ENCODE measurements around the gene SIX2. TPM values are rescaled to one million over a fixed set of nuclear protein-coding genes. Genes with fewer than 3 reads are reported as not detected.

SIX2 gene
- total RNA-seq, 3 donors from 2014 or later = 0.98 to 3.5 (median 1.5) TPM

GRCh38 chr2:45013229-45014015 lies 4.2 kb upstream of the SIX2 start:
- Histone ChIP-seq H3K36me3 (no peaks in the 10 kb centered on the region), H3K4me3 (peak overlapping the region; percentile 42 to 68 (median 44)), H3K27ac (no peak overlapping the region), H3K27me3 (peaks cover 2 to 55% of the 10 kb centered on the region in 2 donors), H3K4me1 (peaks cover 6 to 10% of the 10 kb centered on the region in 2 donors), H3K9me3 (no peaks in the 10 kb centered on the region)
- no peak for DNase-seq (ENCODE audit: low spot score in 2 of 2)
- no peak for TF ChIP-seq CTCF (IDR thresholded peaks at IDR 0.05)
- no peak for TF ChIP-seq POLR2AphosphoS5 (IDR thresholded peaks at IDR 0.05)
- TF ChIP-seq POLR2A (IDR thresholded peaks at IDR 0.05) = no peak
- intact Hi-C loops (cut with DNase I; ENCODE audit: low total_unique reads) = no loop called here

DNA sequence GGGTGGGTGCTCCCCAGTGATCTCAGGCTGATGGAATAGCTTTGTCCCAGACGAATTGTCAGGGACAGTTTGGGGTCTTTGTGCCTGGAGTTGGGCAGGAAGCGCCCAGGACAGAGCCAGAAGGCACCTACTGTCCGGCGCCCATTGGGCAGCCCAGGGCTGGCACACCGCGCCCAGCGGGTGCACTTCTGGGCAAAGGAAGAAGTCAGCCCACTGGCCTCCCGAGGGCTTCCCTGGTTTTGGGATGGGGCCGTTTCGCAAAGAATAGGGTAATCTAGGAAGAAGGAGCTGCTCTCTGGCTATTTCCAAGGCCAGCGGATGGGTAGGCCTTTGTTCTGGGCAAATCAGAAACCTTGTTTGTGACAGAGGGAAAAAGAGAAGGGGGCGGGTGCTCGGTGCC lies 3.5 kb upstream of the SIX2 start:
- no peak for TF ChIP-seq CTCF (IDR thresholded peaks at IDR 0.05)
- TF ChIP-seq POLR2AphosphoS5 (IDR thresholded peaks at IDR 0.05) = no peak
- no peak for TF ChIP-seq POLR2A (IDR thresholded peaks at IDR 0.05)
- DNase-seq (ENCODE audit: low spot score in 2 of 2) = no peak
- H3K4me3 ChIP-seq = no peak overlapping the region

DNA sequence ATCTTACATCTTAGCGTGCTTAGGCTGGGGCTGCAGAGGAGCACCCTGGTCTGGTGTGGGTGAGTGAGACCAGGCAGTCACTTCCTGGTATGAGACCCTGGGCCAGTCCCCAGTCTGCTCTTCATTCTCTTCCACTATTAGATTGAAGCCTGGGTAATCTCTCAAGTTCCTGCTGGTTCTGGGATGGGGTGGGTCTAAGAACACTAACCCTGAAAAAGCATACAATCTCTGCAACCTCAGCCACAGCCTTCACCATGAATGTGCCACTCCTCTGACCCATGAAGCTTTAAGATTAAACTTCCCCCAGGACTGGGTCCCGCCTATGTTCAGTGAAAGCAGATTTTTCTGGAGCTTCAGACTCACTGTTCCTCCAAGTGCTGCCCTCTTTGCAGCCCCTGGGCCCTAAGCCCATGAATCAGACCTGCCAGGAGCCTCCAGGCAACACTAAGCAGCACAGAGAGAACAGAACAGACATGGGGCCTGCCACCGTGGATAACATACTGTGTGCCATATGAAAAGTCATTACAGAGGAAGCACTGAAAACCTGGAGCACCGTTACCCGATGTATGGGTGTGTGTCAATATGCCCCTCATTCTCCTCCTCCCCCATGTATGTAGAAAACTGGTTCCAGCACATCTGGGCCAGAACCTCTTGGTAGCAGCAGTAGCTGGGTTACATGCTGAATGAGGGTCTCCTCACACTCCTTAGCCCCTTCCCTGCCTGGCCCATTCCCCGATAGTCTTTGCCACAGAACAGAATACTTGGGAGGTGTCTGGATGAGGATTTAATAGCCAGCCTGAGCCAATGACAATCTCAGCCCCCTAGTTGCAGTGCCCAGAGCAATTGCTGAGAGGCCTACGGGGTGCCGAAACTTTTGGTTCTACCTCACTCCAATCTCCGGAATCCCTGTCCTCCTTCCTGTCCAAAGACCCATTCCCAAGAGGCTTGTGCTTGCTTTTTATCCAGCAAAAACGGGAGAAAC lies 2.7 kb upstream of the SIX2 start:
- no peaks in the 10 kb centered on the region for H3K36me3 ChIP-seq
- peaks cover 6 to 10% of the 10 kb centered on the region in 2 donors for H3K4me1 ChIP-seq
- no peak for DNase-seq (ENCODE audit: low spot score in 2 of 2)
- no peak overlapping the region for H3K27ac ChIP-seq
- no peak for TF ChIP-seq POLR2A (IDR thresholded peaks at IDR 0.05)
- TF ChIP-seq POLR2AphosphoS5 (IDR thresholded peaks at IDR 0.05) = no peak
- no peaks in the 10 kb centered on the region for H3K9me3 ChIP-seq
- intact Hi-C loops (cut with DNase I; ENCODE audit: low total_unique reads) = no loop called here
- no peak overlapping the region for H3K4me3 ChIP-seq
- peaks cover 2 to 59% of the 10 kb centered on the region in 2 donors for H3K27me3 ChIP-seq

More for the DNA sequence above, 3.5 kb upstream of the SIX2 start:
- Histone ChIP-seq H3K27me3 (peaks cover 2 to 58% of the 10 kb centered on the region in 2 donors), H3K9me3 (no peaks in the 10 kb centered on the region), H3K36me3 (no peaks in the 10 kb centered on the region), H3K4me1 (peaks cover 6 to 10% of the 10 kb centered on the region in 2 donors), H3K27ac (no peak overlapping the region)
- intact Hi-C loops (cut with DNase I; ENCODE audit: low total_unique reads) = no loop called here

DNA sequence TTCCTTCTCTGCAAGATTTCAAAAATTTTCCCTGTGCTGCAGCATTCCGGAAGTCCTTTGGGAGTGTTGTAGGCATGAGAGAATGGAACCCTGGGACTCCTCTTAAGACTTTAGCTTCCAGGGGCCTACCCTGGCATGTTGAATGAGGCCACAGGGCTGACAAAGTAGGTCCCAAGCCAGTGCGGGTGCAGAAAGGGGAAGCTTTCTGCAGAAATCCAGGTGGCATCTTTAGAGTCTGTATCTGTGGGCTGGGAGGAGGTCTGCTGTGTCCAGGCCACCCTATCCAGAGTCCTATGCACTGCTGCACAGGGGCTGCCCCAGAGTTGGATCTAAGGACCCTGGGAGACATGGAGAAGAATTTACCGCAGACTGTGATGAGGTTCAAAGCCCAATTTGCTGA lies 1.9 kb upstream of the SIX2 start:
- Histone ChIP-seq H3K4me3 (peak overlapping the region in 1 of 3 donors; percentile 49), H3K27me3 (peaks cover 2 to 67% of the 10 kb centered on the region in 2 donors), H3K36me3 (no peaks in the 10 kb centered on the region), H3K27ac (no peak overlapping the region), H3K9me3 (no peaks in the 10 kb centered on the region), H3K4me1 (peaks cover 6 to 10% of the 10 kb centered on the region in 2 donors)
- DNase-seq (ENCODE audit: low spot score in 2 of 2) = no peak
- intact Hi-C loops (cut with DNase I; ENCODE audit: low total_unique reads) = no loop called here
- TF ChIP-seq POLR2A (IDR thresholded peaks at IDR 0.05) (no peak), CTCF (IDR thresholded peaks at IDR 0.05) (no peak), POLR2AphosphoS5 (IDR thresholded peaks at IDR 0.05) (no peak)

- H3K4me1 ChIP-seq = peaks cover 6 to 10% of the 10 kb centered on the region in 2 donors
- intact Hi-C loops (cut with DNase I; ENCODE audit: low total_unique reads) = no loop called here
- peak overlapping the region in 1 of 2 donors; percentile 90 for H3K27ac ChIP-seq
These were observed 1.4 kb upstream of the SIX2 start for GRCh38 chr2:45010702-45011012.

More at GRCh38 chr2:45010702-45011012, 1.4 kb upstream of the SIX2 start:
- TF ChIP-seq CTCF (IDR thresholded peaks at IDR 0.05) = no peak
- TF ChIP-seq POLR2A (IDR thresholded peaks at IDR 0.05) = no peak
- no peak for TF ChIP-seq POLR2AphosphoS5 (IDR thresholded peaks at IDR 0.05)
- DNase-seq (ENCODE audit: low spot score in 2 of 2) = no peak
- Histone ChIP-seq H3K27me3 (peaks cover 2 to 71% of the 10 kb centered on the region in 2 donors), H3K4me3 (peak overlapping the region; percentile 49 to 68 (median 57)), H3K36me3 (no peaks in the 10 kb centered on the region), H3K9me3 (no peaks in the 10 kb centered on the region)
